Pancreas (tissue), 10 donors: Measurements from ENCODE around the gene BICD1. TPM values are rescaled to one million over a fixed set of nuclear protein-coding genes. Genes with fewer than 3 reads are reported as not detected.

Experiments used
- ATAC-seq, 4 donors: fragments of 200-7000 bp; cut with Tn5 transposase; one replicate each; pipeline versions ENCODE4 v1.8.0 to v1.9.1; 2020; ENCODE audit warnings: mild to moderate bottlenecking in 4 of 4, moderate library complexity in 4 of 4
- DNase-seq, 6 donors: peaks; one replicate each; pipeline ENCODE4 v3.0.0-alpha.2; 2020
- FAIRE-seq: peaks from 2 replicates; lab custom pipeline; 2012; peaks lifted over from hg19 to GRCh38; lab: Jason Lieb, UNC
- H3K27ac ChIP-seq, 4 donors: fragments of 200-600 bp; sonication (generic); 1 replicate in 3 of 4; 2 replicates in 1 of 4; pipeline versions ENCODE4 v1.5.0 to v1.8.0; 2020
- H3K27me3 ChIP-seq, 4 donors: fragments of 200-600 bp; one replicate each; pipeline ENCODE4 v1.8.0; 2021
- H3K36me3 ChIP-seq, 3 donors: fragments of 200-600 bp; sonication (generic) in 1 of 3; one replicate each; pipeline versions ENCODE4 v1.5.0 to v1.8.0; 2020 to 2021
- H3K4me1 ChIP-seq, 3 donors: fragments of 200-600 bp; one replicate each; pipeline ENCODE4 v1.8.0; 2021
- H3K4me3 ChIP-seq, 4 donors: fragments of 200-600 bp; sonication (generic) in 2 of 4; one replicate each; pipeline versions ENCODE4 v1.5.0 to v1.8.0; 2020 to 2021
- H3K9me3 ChIP-seq, 4 donors: fragments of 200-600 bp; one replicate each; pipeline ENCODE4 v1.8.0; 2021
- WGBS, 2 donors: extraction: QIAGEN DNeasy Blood & Tissue Kit; methylation state at CpG; one replicate each; pipeline ENCODE4 v1.1.7; 2013; 5-methylcytosine and 5-hydroxymethylcytosine counted together
- intact Hi-C, 3 donors: fragments of 100-400 bp; cut with DNase I; formaldehyde crosslinking; loops; one replicate each; pipeline versions ENCODE4 v1.11.1 to v1.14.2; 2022
- polyA plus RNA-seq, 2 donors: library from polyadenylated mRNA; stranded (reverse); fragments of 200-250 nt; gene quantifications; one replicate each; pipeline ENCODE4 v1.2.3, GENCODE V29; 2013
- total RNA-seq, 6 donors: library from RNA; stranded (reverse); fragmentation: NEBNext Ultra II Directional in 4 of 6; extraction: Animal tissue kit (Norgen Biotek cat#: 25700) in 4 of 6; gene quantifications; one replicate each; pipeline versions ENCODE4 v1.2.1 to v1.2.4, GENCODE V29; 2021 to 2023
- TF ChIP-seq, protein P1 (sequence below), 4 donors: fragments of 200-600 bp; sonication (generic) in 3 of 4; IDR thresholded peaks; one replicate each; pipeline versions ENCODE4 v1.5.0 to v1.8.0; 2021; ENCODE audit warnings: antibody characterized with exemption in 4 of 4
- donor health status: healthy with polysubstance abuse.
- donor health status: DM: no; HTN: no; CAD: no; lungs with moderate emphysema.
- donor health status: DM: no; HTN: no; CAD: no.
- donor health status: control.
- donor health status: control.
- donor health status: Bipolar disorder and iron deficiency.
- donor health status: DM: yes; HTN: yes; CAD: no.
- donor health status: DM: no; HTN: no; CAD: no.
- donor health status: DM: no; HTN: no; CAD: no.
- donor health status: DM: yes; HTN: yes; CAD: no.

Gene BICD1
- total and polyA plus RNA-seq, 8 donors, result 2.4 to 8.1 (median 3.4) TPM

DNA sequence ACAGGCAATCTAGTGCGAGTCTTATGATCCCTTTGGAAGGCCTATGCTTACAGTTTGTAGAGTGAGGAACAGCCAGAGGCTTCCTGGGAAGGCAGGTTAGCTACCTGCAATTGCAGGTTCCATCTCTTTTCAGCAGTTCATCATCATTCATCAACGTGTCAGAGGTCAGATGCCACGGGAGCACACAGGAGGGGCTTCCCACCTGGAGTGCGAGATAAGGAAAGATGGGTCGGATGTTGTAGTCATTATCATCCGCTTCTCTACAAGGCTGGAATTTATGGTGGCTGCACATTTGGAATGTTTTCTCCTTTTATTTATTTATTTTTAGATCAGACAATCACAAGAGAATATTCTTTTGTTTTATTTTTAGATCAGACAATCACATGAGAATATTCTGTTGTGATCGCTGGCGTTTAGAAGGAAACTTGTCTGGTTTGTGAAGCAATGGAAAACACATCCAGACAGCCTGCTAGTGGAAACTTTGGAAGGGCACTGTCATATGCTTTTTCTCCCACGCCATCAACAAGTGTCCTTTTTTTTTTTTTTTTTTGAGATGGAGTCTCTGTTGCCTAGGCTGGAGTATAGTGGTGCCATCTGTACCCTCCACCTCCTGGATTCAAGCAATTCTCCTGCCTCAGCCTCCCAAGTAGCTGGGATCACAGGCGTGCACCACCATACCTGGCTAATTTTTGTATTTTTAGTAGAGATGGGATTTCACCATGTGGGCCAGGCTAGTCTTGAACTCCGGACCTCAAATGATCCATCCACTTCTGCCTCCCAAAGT lies 1.9 kb upstream of the BICD1 start:
- no peak overlapping the region for H3K27ac ChIP-seq
- no peaks in the 10 kb centered on the region for H3K9me3 ChIP-seq
- WGBS, 2 donors, result 60 to 64% methylated on average over 11 of the region's 11 CpGs
- no peak for FAIRE-seq
- no peak for ATAC-seq
- no peaks in the 10 kb centered on the region for H3K27me3 ChIP-seq
- no peaks in the 10 kb centered on the region for H3K36me3 ChIP-seq
- DNase-seq, result no peak
- peaks cover 0 to 7% (median 2%) of the 10 kb centered on the region in 3 donors for H3K4me1 ChIP-seq
- no peak overlapping the region for H3K4me3 ChIP-seq
- TF ChIP-seq, protein P1, sequence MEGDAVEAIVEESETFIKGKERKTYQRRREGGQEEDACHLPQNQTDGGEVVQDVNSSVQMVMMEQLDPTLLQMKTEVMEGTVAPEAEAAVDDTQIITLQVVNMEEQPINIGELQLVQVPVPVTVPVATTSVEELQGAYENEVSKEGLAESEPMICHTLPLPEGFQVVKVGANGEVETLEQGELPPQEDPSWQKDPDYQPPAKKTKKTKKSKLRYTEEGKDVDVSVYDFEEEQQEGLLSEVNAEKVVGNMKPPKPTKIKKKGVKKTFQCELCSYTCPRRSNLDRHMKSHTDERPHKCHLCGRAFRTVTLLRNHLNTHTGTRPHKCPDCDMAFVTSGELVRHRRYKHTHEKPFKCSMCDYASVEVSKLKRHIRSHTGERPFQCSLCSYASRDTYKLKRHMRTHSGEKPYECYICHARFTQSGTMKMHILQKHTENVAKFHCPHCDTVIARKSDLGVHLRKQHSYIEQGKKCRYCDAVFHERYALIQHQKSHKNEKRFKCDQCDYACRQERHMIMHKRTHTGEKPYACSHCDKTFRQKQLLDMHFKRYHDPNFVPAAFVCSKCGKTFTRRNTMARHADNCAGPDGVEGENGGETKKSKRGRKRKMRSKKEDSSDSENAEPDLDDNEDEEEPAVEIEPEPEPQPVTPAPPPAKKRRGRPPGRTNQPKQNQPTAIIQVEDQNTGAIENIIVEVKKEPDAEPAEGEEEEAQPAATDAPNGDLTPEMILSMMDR (IDR thresholded peaks at IDR 0.05), result no peak
- intact Hi-C loops, result no loop called here

DNA sequence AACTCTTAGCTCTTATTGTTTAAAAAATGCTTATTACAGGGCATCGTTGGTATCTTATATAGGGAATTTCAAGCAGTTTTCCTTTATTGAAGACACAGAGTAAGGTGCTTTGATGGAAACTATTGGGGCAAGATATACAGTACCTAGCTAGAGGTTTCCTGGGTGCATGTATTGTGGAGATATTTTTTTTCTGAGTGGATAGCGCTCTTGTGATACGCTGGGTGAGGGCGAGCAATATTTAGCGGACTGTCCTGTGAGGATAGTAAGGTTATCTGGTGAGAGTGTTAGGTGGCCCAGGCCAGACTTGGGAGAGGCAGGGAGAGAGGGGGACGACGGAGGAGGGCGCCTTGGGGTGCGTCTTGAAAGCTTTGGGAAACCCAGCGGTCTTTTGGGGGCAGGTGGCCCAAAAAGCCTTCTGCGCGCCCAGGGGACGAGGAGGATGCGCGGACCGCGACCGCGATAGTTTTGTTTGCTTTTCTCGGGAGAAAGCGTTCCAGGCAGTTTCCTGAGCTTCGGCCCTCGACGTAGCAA lies 596 bp upstream of the BICD1 start:
- Histone ChIP-seq H3K4me3 (peak overlapping the region; percentile 78 to 92 (median 88)), H3K4me1 (peaks cover 0 to 7% (median 2%) of the 10 kb centered on the region in 3 donors), H3K27ac (peak overlapping the region; percentile 43 to 76 (median 62)), H3K9me3 (no peaks in the 10 kb centered on the region), H3K27me3 (no peaks in the 10 kb centered on the region), H3K36me3 (no peaks in the 10 kb centered on the region)
- intact Hi-C loops, result no loop called here
- ATAC-seq (peak; percentile 3 to 12 (median 8)), FAIRE-seq (no peak), DNase-seq (peak in 1 of 6 donors; percentile 17)
- 10 to 13% methylated on average over 23 to 24 of the region's 24 CpGs for WGBS, 2 donors
- TF ChIP-seq, protein P1 (IDR thresholded peaks at IDR 0.05), result no peak

- Histone ChIP-seq H3K27me3 (no peaks in the 10 kb centered on the region), H3K27ac (peak overlapping the region in 3 of 4 donors; percentile 43 to 76 (median 69)), H3K4me1 (peaks cover 0 to 7% (median 2%) of the 10 kb centered on the region in 3 donors), H3K4me3 (peak overlapping the region; percentile 78 to 92 (median 88)), H3K9me3 (no peaks in the 10 kb centered on the region), H3K36me3 (no peaks in the 10 kb centered on the region)
- WGBS, 2 donors, result 33 to 35% methylated on average over 14 of the region's 14 CpGs
- TF ChIP-seq, protein P1 (IDR thresholded peaks at IDR 0.05), result no peak
- ATAC-seq (peak in 3 of 4 donors; percentile 2 to 19 (median 8)), FAIRE-seq (no peak), DNase-seq (peak in 2 of 6 donors; percentile 8 to 50)
- intact Hi-C loops, result no loop called here
Measured at GRCh38 chr12:32107359-32108267, 966 bp downstream of the BICD1 start.

- Histone ChIP-seq H3K9me3 (no peaks in the 10 kb centered on the region), H3K4me3 (no peak overlapping the region), H3K4me1 (peaks cover 0 to 7% (median 2%) of the 10 kb centered on the region in 3 donors), H3K36me3 (no peaks in the 10 kb centered on the region), H3K27ac (no peak overlapping the region), H3K27me3 (no peaks in the 10 kb centered on the region)
- ATAC-seq, result no peak
- no peak for DNase-seq
- intact Hi-C loops, result no loop called here
- TF ChIP-seq, protein P1 (IDR thresholded peaks at IDR 0.05), result no peak
- FAIRE-seq, result no peak
Measured at GRCh38 chr12:32108787-32109186, 2.1 kb downstream of the BICD1 start.
